Fibroblast of pulmonary artery (primary cell): ENCODE results near the gene EFS.
"Not testable (repeated sequence)": the region's sequence is repeated elsewhere in the genome, so short reads cannot be mapped to it uniquely, and the experiment has no call there.

Experiments
- DNase-seq: peaks from one replicate; pipeline ENCODE4 v3.0.0-alpha.2; 2010; ENCODE audit warnings: low read depth
- H3K4me3 ChIP-seq: replicated peaks from 2 replicates; pipeline ENCODE4 v1.5.1; 2011; ENCODE audit warnings: low read depth, mild to moderate bottlenecking, control low read depth, low read length, moderate library complexity
- CTCF ChIP-seq: IDR thresholded peaks from 2 replicates; pipeline ENCODE4 v1.5.1; 2011; ENCODE audit warnings: mild to moderate bottlenecking, control low read depth, low read length, inconsistent platforms; ENCODE audit errors: missing control alignments

EFS gene

GRCh38 chr14:23399136-23399535, 34.2 kb upstream of the EFS start:
- no peak overlapping the region for H3K4me3 ChIP-seq
- no peak for DNase-seq
- no peak for TF ChIP-seq CTCF

- no peak overlapping the region for H3K4me3 ChIP-seq
- no peak for DNase-seq
- TF ChIP-seq CTCF = no peak
Measured at GRCh38 chr14:23398348-23398747, 33.4 kb upstream of the EFS start.

- DNase-seq = no peak
- H3K4me3 ChIP-seq = no peak overlapping the region
- TF ChIP-seq CTCF = no peak
Measured at GRCh38 chr14:23396781-23397407, 31.9 kb upstream of the EFS start.

- DNase-seq = no peak
- no peak overlapping the region for H3K4me3 ChIP-seq
- TF ChIP-seq CTCF = no peak
Measured at GRCh38 chr14:23396126-23396525, 31.2 kb upstream of the EFS start.

GRCh38 chr14:23392613-23393012, 27.6 kb upstream of the EFS start:
- TF ChIP-seq CTCF = no peak
- DNase-seq = no peak
- H3K4me3 ChIP-seq = no peak overlapping the region

- not testable (repeated sequence) for DNase-seq, H3K4me3 ChIP-seq
Measured at GRCh38 chr14:23389871-23390270, 24.9 kb upstream of the EFS start.

- no peak for DNase-seq
- no peak for TF ChIP-seq CTCF
- H3K4me3 ChIP-seq = no peak overlapping the region
Measured at GRCh38 chr14:23389396-23389795, 24.4 kb upstream of the EFS start.
